Ovary (tissue), 3 donors: ENCODE measurements around the gene ORC4.

Experiments used
- POLR2A ChIP-seq: fragments of 450-650 bp; IDR thresholded peaks from one replicate; pipeline ENCODE4 v1.6.1; 2017; ENCODE audit warnings: antibody characterized with exemption, mild to moderate bottlenecking, moderate library complexity
- TF ChIP-seq, protein P1 (sequence below), 3 donors: fragments of 450-650 bp in 2 of 3; fragments of 200-600 bp in 1 of 3; IDR thresholded peaks; one replicate each; pipeline versions ENCODE4 v1.5.1 to v1.8.0; 2016 to 2022; ENCODE audit warnings: antibody characterized with exemption in 3 of 3, mild to moderate bottlenecking in 1 of 3
- donor health status: DM: no; HTN: no; CAD: no.

- TF ChIP-seq, protein P1, sequence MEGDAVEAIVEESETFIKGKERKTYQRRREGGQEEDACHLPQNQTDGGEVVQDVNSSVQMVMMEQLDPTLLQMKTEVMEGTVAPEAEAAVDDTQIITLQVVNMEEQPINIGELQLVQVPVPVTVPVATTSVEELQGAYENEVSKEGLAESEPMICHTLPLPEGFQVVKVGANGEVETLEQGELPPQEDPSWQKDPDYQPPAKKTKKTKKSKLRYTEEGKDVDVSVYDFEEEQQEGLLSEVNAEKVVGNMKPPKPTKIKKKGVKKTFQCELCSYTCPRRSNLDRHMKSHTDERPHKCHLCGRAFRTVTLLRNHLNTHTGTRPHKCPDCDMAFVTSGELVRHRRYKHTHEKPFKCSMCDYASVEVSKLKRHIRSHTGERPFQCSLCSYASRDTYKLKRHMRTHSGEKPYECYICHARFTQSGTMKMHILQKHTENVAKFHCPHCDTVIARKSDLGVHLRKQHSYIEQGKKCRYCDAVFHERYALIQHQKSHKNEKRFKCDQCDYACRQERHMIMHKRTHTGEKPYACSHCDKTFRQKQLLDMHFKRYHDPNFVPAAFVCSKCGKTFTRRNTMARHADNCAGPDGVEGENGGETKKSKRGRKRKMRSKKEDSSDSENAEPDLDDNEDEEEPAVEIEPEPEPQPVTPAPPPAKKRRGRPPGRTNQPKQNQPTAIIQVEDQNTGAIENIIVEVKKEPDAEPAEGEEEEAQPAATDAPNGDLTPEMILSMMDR (IDR thresholded peaks at IDR 0.05): no peak
- TF ChIP-seq POLR2A: no peak
Observed at GRCh38 chr2:147968571-147968970, 52.0 kb downstream of the ORC4 start.
